Uterus (tissue), 2 donors: ENCODE measurements around the gene ZNF518A.

Experiments used
- CTCF ChIP-seq, 4 experiments: fragments of 200-600 bp in 2 of 4; fragments of 450-650 bp in 2 of 4; sonication (generic) in 2 of 4; IDR thresholded peaks; one replicate each; pipeline ENCODE4 v1.5.1; 2016 to 2019; ENCODE audit warnings: antibody characterized with exemption in 4 of 4, mild to moderate bottlenecking in 2 of 4, moderate library complexity in 1 of 4
- POLR2A ChIP-seq, 2 donors: fragments of 450-650 bp; IDR thresholded peaks; one replicate each; pipeline ENCODE4 v1.6.1; 2016; ENCODE audit warnings: antibody characterized with exemption in 2 of 2, mild to moderate bottlenecking in 1 of 2, moderate library complexity in 1 of 2

DNA sequence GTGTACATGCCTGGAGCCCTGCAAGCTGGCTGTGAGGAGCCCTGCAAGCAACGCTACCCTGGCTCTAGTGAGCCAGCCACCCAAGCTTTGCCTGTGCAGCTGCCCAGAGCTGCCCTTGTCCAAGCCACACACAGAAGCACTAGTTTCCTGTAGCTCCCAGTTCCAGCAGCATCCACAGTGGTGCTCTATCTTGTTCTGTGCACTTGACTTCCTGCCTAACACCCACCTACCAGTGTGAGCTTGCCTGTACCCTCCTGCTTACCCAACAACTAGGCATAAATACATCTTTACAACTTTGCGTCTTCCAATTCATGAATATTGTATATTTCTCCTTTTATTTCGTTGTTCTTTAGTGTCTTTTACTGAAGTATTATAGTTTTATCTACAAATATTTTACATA is 32.2 kb upstream of the ZNF518A start:
- TF ChIP-seq POLR2A (IDR thresholded peaks at IDR 0.05) (no peak), CTCF (IDR thresholded peaks at IDR 0.05) (no peak)
